Testis (tissue), 5 donors: Measurements from ENCODE around the gene UPF3A. TPM values are rescaled to one million over a fixed set of nuclear protein-coding genes. Genes with fewer than 3 reads are reported as not detected.

Source experiments
- DNase-seq: peaks from one replicate; pipeline ENCODE4 v3.0.0-alpha.2; 2019
- H3K27ac ChIP-seq, 2 donors: fragments of 200-600 bp; sonication (generic); one replicate each; pipeline ENCODE4 v1.5.1; 2019
- H3K27me3 ChIP-seq: fragments of 200-600 bp; sonication (generic); one replicate; pipeline ENCODE4 v1.5.1; 2019
- H3K36me3 ChIP-seq: fragments of 200-600 bp; sonication (generic); one replicate; pipeline ENCODE4 v1.5.1; 2017; ENCODE audit warnings: low read depth; ENCODE audit errors: missing control alignments
- H3K4me1 ChIP-seq: fragments of 200-600 bp; sonication (generic); one replicate; pipeline ENCODE4 v1.5.1; 2019
- H3K4me3 ChIP-seq, 2 donors: fragments of 200-600 bp; sonication (generic); one replicate each; pipeline ENCODE4 v1.5.1; 2017 to 2019
- H3K9me3 ChIP-seq: fragments of 200-600 bp; sonication (generic); one replicate; pipeline ENCODE4 v1.5.1; 2017
- CTCF ChIP-seq, 3 experiments: fragments of 450-650 bp in 2 of 3; fragments of 200-600 bp in 1 of 3; sonication (generic) in 1 of 3; IDR thresholded peaks; one replicate each; pipeline ENCODE4 v1.5.1; 2016 to 2019; ENCODE audit warnings: antibody characterized with exemption in 3 of 3, mild to moderate bottlenecking in 2 of 3, moderate library complexity in 1 of 3
- POLR2A ChIP-seq: fragments of 450-650 bp; IDR thresholded peaks from one replicate; pipeline ENCODE4 v1.6.1; 2017; ENCODE audit warnings: antibody characterized with exemption, mild to moderate bottlenecking, moderate library complexity
- WGBS, 2 donors: methylation state at CpG; one replicate each; pipeline ENCODE4 v1.1.5; 2018; 5-methylcytosine and 5-hydroxymethylcytosine counted together
- intact Hi-C: fragments of 100-400 bp; cut with DNase I; formaldehyde crosslinking; loops from one replicate; pipeline ENCODE4 v1.15.1; 2023; ENCODE audit warnings: low total_unique reads
- long read RNA-seq, 2 donors: transcript quantifications; one replicate each; lab custom pipeline, GENCODE V29; 2026
- polyA plus RNA-seq: library from polyadenylated mRNA; stranded (reverse); fragments of 350-450 nt; fragmentation: Illumina TruSeq; extraction: RNeasy Lipid Tissue Mini Kit (QIAGEN cat#74804); gene quantifications from one replicate; pipeline ENCODE4 v1.2.3, GENCODE V29; 2014; ENCODE audit warnings: low read depth, low replicate concordance; ENCODE audit not compliant: insufficient read depth
- total RNA-seq, 2 donors: library from RNA; depleted of rRNA; stranded (reverse); fragments of >200 nt; gene quantifications; one replicate each; pipeline ENCODE4 v1.2.3, GENCODE V29; 2016

UPF3A gene, protein sequence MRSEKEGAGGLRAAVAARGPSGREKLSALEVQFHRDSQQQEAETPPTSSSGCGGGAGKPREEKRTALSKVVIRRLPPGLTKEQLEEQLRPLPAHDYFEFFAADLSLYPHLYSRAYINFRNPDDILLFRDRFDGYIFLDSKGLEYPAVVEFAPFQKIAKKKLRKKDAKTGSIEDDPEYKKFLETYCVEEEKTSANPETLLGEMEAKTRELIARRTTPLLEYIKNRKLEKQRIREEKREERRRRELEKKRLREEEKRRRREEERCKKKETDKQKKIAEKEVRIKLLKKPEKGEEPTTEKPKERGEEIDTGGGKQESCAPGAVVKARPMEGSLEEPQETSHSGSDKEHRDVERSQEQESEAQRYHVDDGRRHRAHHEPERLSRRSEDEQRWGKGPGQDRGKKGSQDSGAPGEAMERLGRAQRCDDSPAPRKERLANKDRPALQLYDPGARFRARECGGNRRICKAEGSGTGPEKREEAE
- total RNA-seq (100 to 1,000 TPM in 1 of 2 donors, 10 to 100 TPM in 1; 88.0 to 112 TPM), polyA plus RNA-seq (96.7 TPM)
- long read RNA-seq, donor 1, transcript UPF3A-205 (3 exons, 423 nt): major isoform, 17 of 52 reads
- long read RNA-seq, donor 1, partial matches to known transcripts: 31 of 52 reads
- long read RNA-seq, donor 1, other reads (novel, unspliced or antisense): 0 of 52 reads
- long read RNA-seq, donor 2, transcript UPF3A-205 (3 exons, 423 nt): major isoform, 7 of 14 reads
- long read RNA-seq, donor 2, partial matches to known transcripts: 5 of 14 reads
- long read RNA-seq, donor 2, other reads (novel, unspliced or antisense): 0 of 14 reads

DNA sequence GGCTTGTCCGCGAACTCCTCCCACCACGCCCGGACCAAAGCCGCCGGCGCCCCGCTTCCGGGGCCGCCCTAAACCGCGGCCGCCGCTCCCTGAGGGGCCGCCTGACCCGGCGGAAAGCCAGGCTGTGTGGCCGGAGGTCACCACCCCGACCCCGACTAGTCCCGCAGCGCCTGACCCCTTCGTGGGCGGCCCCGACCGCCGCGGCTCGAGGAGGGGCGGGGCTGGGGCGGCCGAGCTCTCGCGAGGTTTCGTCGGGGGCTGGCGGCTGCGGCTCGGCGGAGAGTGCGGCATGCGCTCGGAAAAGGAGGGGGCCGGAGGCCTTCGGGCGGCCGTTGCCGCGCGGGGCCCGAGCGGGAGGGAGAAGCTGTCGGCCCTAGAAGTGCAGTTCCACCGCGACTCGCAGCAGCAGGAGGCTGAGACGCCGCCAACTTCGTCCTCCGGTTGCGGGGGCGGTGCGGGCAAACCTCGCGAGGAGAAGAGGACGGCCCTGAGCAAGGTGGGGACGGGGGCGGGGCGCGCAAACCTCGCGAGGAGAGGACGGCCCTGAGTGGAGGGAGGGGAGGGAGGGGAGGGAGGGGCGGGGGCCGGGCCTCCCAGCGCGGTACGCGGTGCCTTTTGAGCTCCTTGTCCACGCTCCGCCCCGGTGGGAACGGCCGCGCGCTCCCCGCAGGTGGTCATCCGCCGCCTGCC lies at the start of gene UPF3A:
TSS of gene UPF3A (plus strand) at position 251 of the 690 bp plus-strand sequence. CDS start at position 290, 39 bp downstream.
- intact Hi-C loops: no loop called here
- H3K4me3 ChIP-seq: peak within 1 kb of the TSS; percentile 76 to 87

GRCh38 chr13:114231886-114232285 lies 49.5 kb upstream of the UPF3A start:
- no peak for DNase-seq
- Histone ChIP-seq H3K27ac (no peak overlapping the region), H3K9me3 (no peaks in the 10 kb centered on the region), H3K4me3 (no peak overlapping the region), H3K36me3 (no peaks in the 10 kb centered on the region), H3K4me1 (peaks cover 11% of the 10 kb centered on the region), H3K27me3 (no peaks in the 10 kb centered on the region)
- no peak for TF ChIP-seq CTCF (IDR thresholded peaks at IDR 0.05)
- TF ChIP-seq POLR2A: no peak
- intact Hi-C loops: no loop called here
- 90 to 92% methylated on average over 8 of the region's 8 CpGs for WGBS, 2 donors

More for the DNA sequence above, at the start of gene UPF3A:
- Histone ChIP-seq H3K36me3 (no peaks in the 10 kb centered on the region), H3K4me1 (peaks cover 6% of the 10 kb centered on the region), H3K27me3 (no peaks in the 10 kb centered on the region), H3K9me3 (no peaks in the 10 kb centered on the region), H3K27ac (peak within 1 kb of the TSS; percentile 98 to 99)
- 0% methylated on average over 18 to 57 of the region's 89 CpGs for WGBS, 2 donors
- DNase-seq: peak; percentile 93
- TF ChIP-seq CTCF (IDR thresholded peaks at IDR 0.05) (no peak), POLR2A (peak; percentile 34)

GRCh38 chr13:114234266-114234644 lies 47.1 kb upstream of the UPF3A start:
- intact Hi-C loops: no loop called here
- no peaks in the 10 kb centered on the region for H3K9me3 ChIP-seq
- DNase-seq: no peak
- peak overlapping the region; percentile 88 to 96 for H3K4me3 ChIP-seq
- H3K27me3 ChIP-seq: no peaks in the 10 kb centered on the region
- 34 to 58% methylated on average over 4 of the region's 4 CpGs for WGBS, 2 donors
- no peaks in the 10 kb centered on the region for H3K36me3 ChIP-seq
- peaks cover 11% of the 10 kb centered on the region for H3K4me1 ChIP-seq
- no peak for TF ChIP-seq CTCF (IDR thresholded peaks at IDR 0.05)
- TF ChIP-seq POLR2A: no peak
- H3K27ac ChIP-seq: peak overlapping the region; percentile 86 to 88

- H3K4me3 ChIP-seq: peak within 1 kb of the TSS; percentile 88 to 96
- intact Hi-C loops: no loop called here
- no peaks in the 10 kb centered on the region for H3K9me3 ChIP-seq
- WGBS, 2 donors: 1% methylated on average over 39 to 65 of the region's 76 CpGs
- peak within 1 kb of the TSS; percentile 86 to 88 for H3K27ac ChIP-seq
- H3K4me1 ChIP-seq: peaks cover 11% of the 10 kb centered on the region
- no peaks in the 10 kb centered on the region for H3K36me3 ChIP-seq
- H3K27me3 ChIP-seq: no peaks in the 10 kb centered on the region
- peak; percentile 96 for DNase-seq
- no peak for TF ChIP-seq POLR2A
- peak in 2 of 3 experiments; percentile 3 to 11 for TF ChIP-seq CTCF (IDR thresholded peaks at IDR 0.05)
Observed at GRCh38 chr13:114234645-114235421, 46.6 kb upstream of the UPF3A start, which contains the start of gene CDC16. TSS of gene CDC16 (plus strand) at chr13:114234897. CDS start at chr13:114235085, 188 bp downstream.
